HepG2 (cell line): ENCODE measurements around the gene CEP44. TPM values are rescaled to one million over a fixed set of nuclear protein-coding genes. Genes with fewer than 3 reads are reported as not detected.

Experiments
- AFF4 ChIP-seq: sonication (generic); formaldehyde crosslinking; IDR thresholded peaks from 2 replicates; pipeline ENCODE4 v1.4.0; 2020; ENCODE audit warnings: missing genetic modification reagents
- ARID3A ChIP-seq: IDR thresholded peaks from 2 replicates; pipeline ENCODE4 v1.6.1; 2012; ENCODE audit warnings: low read depth, low read length, improper control_type of control experiment
- HOXA9 ChIP-seq: sonication (generic); formaldehyde crosslinking; IDR thresholded peaks from 2 replicates; pipeline ENCODE4 v1.8.1; 2022; ENCODE audit warnings: missing genetic modification reagents, mild to moderate bottlenecking, moderate library complexity, borderline replicate concordance
- KAT7 ChIP-seq: IDR thresholded peaks from 2 replicates; pipeline ENCODE4 v1.6.1; 2018; ENCODE audit warnings: borderline replicate concordance, missing compliant biosample characterization
- KMT2A ChIP-seq: sonication (generic); formaldehyde crosslinking; IDR thresholded peaks from 2 replicates; pipeline ENCODE4 v1.4.0; 2020; ENCODE audit warnings: missing genetic modification reagents
- PHF8 ChIP-seq: sonication (generic); formaldehyde crosslinking; IDR thresholded peaks from 2 replicates; pipeline ENCODE4 v1.5.0; 2020; ENCODE audit warnings: missing genetic modification reagents
- RBM39 ChIP-seq: fragments of 200-400 bp; formaldehyde crosslinking; IDR thresholded peaks from one replicate; pipeline ENCODE4 v1.6.1; 2018; ENCODE audit warnings: antibody characterized with exemption, mild to moderate bottlenecking, low read depth, low read length; ENCODE audit not compliant: poor library complexity, severe bottlenecking
- RFXANK ChIP-seq: IDR thresholded peaks from 2 replicates; pipeline ENCODE4 v1.6.1; 2016
- SNAI1 ChIP-seq: sonication (generic); formaldehyde crosslinking; IDR thresholded peaks from 2 replicates; pipeline ENCODE4 v1.5.0; 2020; ENCODE audit warnings: mild to moderate bottlenecking, missing genetic modification reagents, borderline replicate concordance
- SNAPC2 ChIP-seq: sonication (generic); formaldehyde crosslinking; IDR thresholded peaks from 2 replicates; pipeline ENCODE4 v1.8.1; 2022; ENCODE audit warnings: mild to moderate bottlenecking, missing genetic modification reagents
- SRSF1 ChIP-seq: fragments of 200-400 bp; formaldehyde crosslinking; optimal IDR thresholded peaks from 2 replicates; pipeline ENCODE3; 2017; ENCODE audit warnings: mild to moderate bottlenecking, low read depth, low read length, moderate library complexity
- TP53 ChIP-seq: sonication (generic); formaldehyde crosslinking; conservative IDR thresholded peaks from 2 replicates; pipeline ENCODE4 v1.4.0; 2020; ENCODE audit warnings: missing genetic modification reagents
- U2AF2 ChIP-seq: fragments of 200-400 bp; formaldehyde crosslinking; IDR thresholded peaks from 2 replicates; pipeline ENCODE4 v1.6.1; 2017; ENCODE audit warnings: low read depth, mild to moderate bottlenecking, low read length
- ZEB1 ChIP-seq: IDR thresholded peaks from 2 replicates; pipeline ENCODE4 v1.6.1; 2012; ENCODE audit warnings: mild to moderate bottlenecking, low read depth, inconsistent platforms; ENCODE audit not compliant: insufficient replicate concordance
- ZHX1 ChIP-seq: sonication (generic); formaldehyde crosslinking; IDR thresholded peaks from 2 replicates; pipeline ENCODE4 v1.8.1; 2022; ENCODE audit warnings: low read depth, mild to moderate bottlenecking, missing genetic modification reagents
- ZNF12 ChIP-seq: sonication (generic); formaldehyde crosslinking; IDR thresholded peaks from 2 replicates; pipeline ENCODE4 v1.5.0; 2020; ENCODE audit warnings: missing genetic modification reagents
- ZNF337 ChIP-seq: sonication (generic); formaldehyde crosslinking; IDR thresholded peaks from 2 replicates; pipeline ENCODE4 v1.5.1; 2020; ENCODE audit warnings: missing genetic modification reagents, low read depth, mild to moderate bottlenecking, borderline replicate concordance
- ZNF441 ChIP-seq: sonication (generic); formaldehyde crosslinking; IDR thresholded peaks from 2 replicates; pipeline ENCODE4 v1.7.0; 2021; ENCODE audit warnings: missing genetic modification reagents, borderline replicate concordance
- ZNF580 ChIP-seq: IDR thresholded peaks from 2 replicates; pipeline ENCODE4 v1.6.1; 2016; ENCODE audit warnings: low read depth, borderline replicate concordance
- ZNF816 ChIP-seq: sonication (generic); formaldehyde crosslinking; IDR thresholded peaks from 2 replicates; pipeline ENCODE4 v1.8.0; 2022; ENCODE audit warnings: missing genetic modification reagents, mild to moderate bottlenecking, borderline replicate concordance
- polyA plus RNA-seq, 8 experiments: library from polyadenylated mRNA; depleted of rRNA in 3 of 8; stranded (reverse) in 7 of 8; unstranded in 1 of 8; fragments of >200 nt; fragmentation: Illumina TruSeq in 4 of 8; extraction: Trizol in 4 of 8; gene quantifications; 2 replicates each; pipeline versions ENCODE4 v1.2.1 to v1.2.3, GENCODE V29; 2011 to 2016; ENCODE audit warnings: low read depth in 4 of 8, missing spikeins in 1 of 8, mixed read lengths in 1 of 8; ENCODE audit not compliant: insufficient read depth in 1 of 8
- total RNA-seq, 5 experiments: library from RNA; depleted of rRNA; stranded (reverse); fragments of >200 nt; fragmentation: Illumina TruSeq; extraction: Trizol; gene quantifications; 2 replicates each; pipeline ENCODE4 v1.2.3, GENCODE V29; 2016; ENCODE audit warnings: low read depth in 1 of 5

CEP44 gene
- total and polyA plus RNA-seq, 2 of the 13 experiments (the other 11 are each of a cell fraction or from before 2014, with no cell fraction given), result 5.5 to 11.9 TPM

- TF ChIP-seq ZNF12 (CRISPR knock-in tag) (no peak), HOXA9 (CRISPR knock-in tag) (peak; percentile 47; the same call in 1 of the 2 replicates), ZEB1 (no peak), RFXANK (CRISPR knock-in tag) (no peak; the same call in 1 of the 2 replicates), ZNF580 (peak; percentile 78), SNAPC2 (CRISPR knock-in tag) (no peak), AFF4 (CRISPR knock-in tag) (no peak), ARID3A (peak; percentile 42; the same call in 1 of the 2 replicates), ZNF816 (CRISPR knock-in tag) (peak; percentile 74; the same call in 1 of the 2 replicates), KMT2A (CRISPR knock-in tag) (peak; percentile 85; the same call in 1 of the 2 replicates), RBM39 (peak; percentile 37), TP53 (peak; percentile 43; the same call in 1 of the 2 replicates), ZNF337 (CRISPR knock-in tag) (no peak), ZHX1 (CRISPR knock-in tag) (peak; percentile 74; the same call in 1 of the 2 replicates), PHF8 (peak; percentile 70), KAT7 (CRISPR knock-in tag) (peak; percentile 57; the same call in 1 of the 2 replicates), SNAI1 (CRISPR knock-in tag) (0 out of 2 replicates have a peak, but pooled peaks have one; percentile 44), SRSF1 (peak; percentile 22), ZNF441 (peak; percentile 50; the same call in 1 of the 2 replicates), U2AF2 (0 out of 2 replicates have a peak, but pooled peaks have one; percentile 8)
These were observed at the start of gene CEP44, which contains the start of gene FBXO8 (continued) for GRCh38 chr4:174283507-174284471.
